Measurements from ENCODE around the gene CPHXL. TPM values are rescaled to one million over a fixed set of nuclear protein-coding genes. Genes with fewer than 3 reads are reported as not detected.

CPHXL gene
- total RNA-seq, 2 donors from 2014 or later: not detected

GRCh38 chr16:75763204-75763603, 36.9 kb upstream of the CPHXL start:
- Histone ChIP-seq H3K27ac (no peak overlapping the region), H3K4me1 (peaks cover 4% of the 10 kb centered on the region), H3K27me3 (no peaks in the 10 kb centered on the region), H3K4me3 (no peak overlapping the region), H3K36me3 (replicated peaks in 1 of 2; ENCODE audit: insufficient read depth in 1 of 2, low read depth in 2 of 2) (no peaks in the 10 kb centered on the region), H3K9me3 (no peaks in the 10 kb centered on the region)
- ATAC-seq (no peak), DNase-seq (no peak)
- no peak for TF ChIP-seq CTCF (IDR thresholded peaks at IDR 0.05)
- TF ChIP-seq POLR2A (IDR thresholded peaks at IDR 0.05): no peak
- 69 to 72% methylated on average over 3 of the region's 3 CpGs for WGBS, 2 donors
- intact Hi-C loops (cut with DNase I): loop anchor here (10.0 kb wide), 1 partner anchor 118 kb away; the partner anchor contains the start of genes KARS1 and TERF2IP

DNA sequence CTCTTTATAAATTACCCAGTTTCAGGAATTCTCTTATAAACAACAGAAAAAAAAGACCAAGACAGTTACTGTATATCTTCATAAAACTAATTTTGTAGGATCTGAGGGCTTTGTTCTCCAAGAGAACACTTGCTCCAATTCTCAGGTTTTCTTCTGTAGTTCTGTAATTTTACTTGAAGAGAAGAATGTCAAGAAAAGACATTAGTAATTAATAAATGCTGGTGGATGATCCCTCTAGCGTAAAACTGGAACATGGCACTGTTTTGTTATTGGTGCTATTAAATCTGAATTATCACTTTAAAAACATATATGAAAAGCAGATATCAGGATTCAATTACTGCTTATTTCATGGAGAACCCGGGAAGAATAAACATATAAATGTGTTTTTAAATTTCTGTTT, 36.5 kb upstream of the CPHXL start:
- Histone ChIP-seq H3K36me3 (replicated peaks in 1 of 2; ENCODE audit: insufficient read depth in 1 of 2, low read depth in 2 of 2) (no peaks in the 10 kb centered on the region), H3K27me3 (no peaks in the 10 kb centered on the region), H3K27ac (no peak overlapping the region), H3K4me1 (peaks cover 4% of the 10 kb centered on the region), H3K4me3 (no peak overlapping the region), H3K9me3 (no peaks in the 10 kb centered on the region)
- intact Hi-C loops (cut with DNase I): loop anchor here (10.0 kb wide), 1 partner anchor 118 kb away; the partner anchor contains the start of genes KARS1 and TERF2IP
- TF ChIP-seq CTCF (IDR thresholded peaks at IDR 0.05): no peak
- no peak for TF ChIP-seq POLR2A (IDR thresholded peaks at IDR 0.05)
- ATAC-seq (no peak), DNase-seq (no peak)
- 63 to 68% methylated on average over 2 of the region's 2 CpGs for WGBS, 2 donors

DNA sequence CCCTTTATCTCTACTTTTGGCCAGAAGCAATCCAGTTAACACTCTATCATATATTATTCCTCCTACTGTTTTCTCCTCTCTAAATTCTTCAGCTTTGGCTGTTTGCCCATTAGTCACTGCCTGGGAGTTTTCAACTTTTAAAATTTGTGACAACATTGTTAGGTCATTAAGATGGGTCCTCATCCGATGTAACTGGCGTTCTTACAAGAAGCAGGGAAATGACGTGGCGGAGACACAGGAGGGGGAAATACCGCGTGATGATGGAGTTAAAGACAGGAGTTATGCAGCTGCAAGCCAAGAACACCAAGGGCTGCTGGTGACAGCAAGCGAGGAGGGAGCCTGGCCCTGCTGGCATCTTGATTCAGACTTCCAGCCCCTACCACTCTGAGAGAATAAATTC, 34.8 kb upstream of the CPHXL start:
- Histone ChIP-seq H3K27me3 (no peaks in the 10 kb centered on the region), H3K36me3 (replicated peaks in 1 of 2; ENCODE audit: insufficient read depth in 1 of 2, low read depth in 2 of 2) (no peaks in the 10 kb centered on the region), H3K4me3 (no peak overlapping the region), H3K4me1 (peaks cover 4% of the 10 kb centered on the region), H3K27ac (peak overlapping the region in 2 of 4 donors; percentile 18 to 23), H3K9me3 (no peaks in the 10 kb centered on the region)
- no peak for ATAC-seq
- 70 to 71% methylated on average over 7 of the region's 7 CpGs for WGBS, 2 donors
- intact Hi-C loops (cut with DNase I): loop anchor here (10.0 kb wide), 1 partner anchor 116 kb away; the partner anchor contains the start of genes KARS1 and TERF2IP
- no peak for DNase-seq
- TF ChIP-seq POLR2A (IDR thresholded peaks at IDR 0.05) (no peak), CTCF (IDR thresholded peaks at IDR 0.05) (no peak)

DNA sequence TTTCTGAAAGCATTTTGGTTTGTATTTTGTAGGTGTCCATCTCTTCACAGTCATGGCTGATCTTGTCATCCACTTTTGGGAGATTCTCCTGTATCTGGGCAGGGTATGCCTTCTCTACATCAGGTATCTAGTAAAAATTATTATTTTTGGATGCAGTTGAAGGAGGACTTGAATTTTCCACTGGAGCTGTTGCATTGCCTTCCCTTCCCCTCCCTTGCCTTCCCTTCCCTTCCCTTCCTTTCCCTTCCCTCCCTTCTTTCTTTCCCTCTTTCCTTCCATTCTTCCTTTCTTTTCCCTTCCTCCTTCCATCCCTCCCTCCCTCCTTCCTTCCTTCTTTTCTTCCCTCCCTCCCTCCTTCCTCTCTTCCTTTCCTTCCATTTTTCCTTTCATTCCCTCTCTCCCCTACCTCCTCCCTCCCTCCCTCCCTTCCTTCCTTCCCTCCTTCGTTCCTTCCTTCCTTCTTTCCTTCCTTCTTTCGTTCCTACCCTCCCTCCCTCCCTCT, 33.8 kb upstream of the CPHXL start:
- no peaks in the 10 kb centered on the region for H3K36me3 ChIP-seq (replicated peaks in 1 of 2; ENCODE audit: insufficient read depth in 1 of 2, low read depth in 2 of 2)
- WGBS, 2 donors: 37 to 42% methylated on average over 2 of the region's 2 CpGs
- TF ChIP-seq CTCF (IDR thresholded peaks at IDR 0.05): no peak
- TF ChIP-seq POLR2A (IDR thresholded peaks at IDR 0.05): no peak
- H3K27ac ChIP-seq: no peak overlapping the region
- H3K27me3 ChIP-seq: no peaks in the 10 kb centered on the region
- peaks cover 4% of the 10 kb centered on the region for H3K4me1 ChIP-seq
- no peak overlapping the region for H3K4me3 ChIP-seq
- ATAC-seq (no peak), DNase-seq (no peak)
- intact Hi-C loops (cut with DNase I): loop anchor here (10.0 kb wide), 1 partner anchor 115 kb away; the partner anchor contains the start of genes KARS1 and TERF2IP
- no peaks in the 10 kb centered on the region for H3K9me3 ChIP-seq

DNA sequence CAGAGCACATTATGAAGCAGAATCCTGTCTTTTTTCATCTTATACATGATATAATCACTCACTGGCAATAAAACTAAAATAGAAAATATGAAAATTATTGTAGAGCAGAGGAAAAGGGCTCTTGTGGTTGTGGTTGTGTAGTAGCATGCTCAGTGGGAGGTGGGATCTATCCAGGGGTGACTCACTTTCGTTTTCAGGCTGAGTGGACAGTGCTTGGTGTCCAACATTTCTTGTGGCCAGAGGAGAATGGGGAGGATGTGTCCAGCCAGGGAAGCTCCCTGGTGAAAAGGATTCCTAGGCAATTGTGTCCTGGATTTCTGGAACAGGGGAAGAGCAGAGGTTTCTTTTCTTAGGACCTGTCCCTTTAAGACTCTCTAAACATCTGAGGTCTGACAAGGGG, 31.9 kb upstream of the CPHXL start:
- ATAC-seq (no peak), DNase-seq (peak in 1 of 4 donors; percentile 23)
- TF ChIP-seq POLR2A (IDR thresholded peaks at IDR 0.05) (no peak), CTCF (IDR thresholded peaks at IDR 0.05) (no peak)
- intact Hi-C loops (cut with DNase I): no loop called here
- Histone ChIP-seq H3K27ac (no peak overlapping the region), H3K27me3 (no peaks in the 10 kb centered on the region), H3K36me3 (replicated peaks in 1 of 2; ENCODE audit: insufficient read depth in 1 of 2, low read depth in 2 of 2) (no peaks in the 10 kb centered on the region), H3K4me1 (peaks cover 20% of the 10 kb centered on the region), H3K9me3 (no peaks in the 10 kb centered on the region), H3K4me3 (no peak overlapping the region)
- WGBS, 2 donors: 50 to 70% methylated on average over 1 of the region's 1 CpG
